K562 (cell line): ENCODE data around the gene TAF1D. TPM values are rescaled to one million over a fixed set of nuclear protein-coding genes. Genes with fewer than 3 reads are reported as not detected.

ENCODE experiments used
- ATF3 ChIP-seq, 2 experiments: fragments of 450-650 bp in 1 of 2; sonication (generic) in 1 of 2; formaldehyde crosslinking in 1 of 2; IDR thresholded peaks in 1 of 2; conservative IDR thresholded peaks in 1 of 2; 2 replicates each; pipeline versions ENCODE4 v1.6.1 to v1.8.1; 2016 to 2023; ENCODE audit warnings: mild to moderate bottlenecking in 2 of 2, moderate library complexity in 2 of 2, inconsistent platforms in 1 of 2, missing genetic modification reagents in 1 of 2
- BDP1 ChIP-seq: IDR thresholded peaks from 3 replicates; pipeline ENCODE4 v1.6.1; 2011; ENCODE audit not compliant: insufficient read length, insufficient read depth
- BRCA1 ChIP-seq, 2 experiments: fragments of 450-650 bp in 1 of 2; sonication (generic) in 1 of 2; formaldehyde crosslinking in 1 of 2; IDR thresholded peaks; 2 replicates each; pipeline versions ENCODE4 v1.5.0 to v1.6.1; 2017 to 2020; ENCODE audit warnings: mild to moderate bottlenecking in 1 of 2, missing genetic modification reagents in 1 of 2
- CBFA2T3 ChIP-seq: fragments of 450-650 bp; IDR thresholded peaks from 2 replicates; pipeline ENCODE4 v1.6.1; 2017
- CC2D1A ChIP-seq: fragments of 450-650 bp; IDR thresholded peaks from 2 replicates; pipeline ENCODE4 v1.6.1; 2017; ENCODE audit warnings: mild to moderate bottlenecking
- CCNT2 ChIP-seq: IDR thresholded peaks from 2 replicates; pipeline ENCODE4 v1.6.1; 2011; ENCODE audit warnings: borderline replicate concordance, low read depth, mild to moderate bottlenecking, moderate library complexity, mixed read lengths, low read length; ENCODE audit not compliant: insufficient read length; ENCODE audit errors: extremely low read depth
- DLX4 ChIP-seq: fragments of 250-450 bp; sonication (Bioruptor Pico); IDR thresholded peaks from 2 replicates; pipeline ENCODE4 v1.6.1; 2021; ENCODE audit warnings: mild to moderate bottlenecking
- EWSR1 ChIP-seq: fragments of 450-650 bp; IDR thresholded peaks from 2 replicates; pipeline ENCODE4 v1.6.1; 2018; ENCODE audit warnings: borderline replicate concordance, mild to moderate bottlenecking, low read depth, moderate library complexity; ENCODE audit not compliant: partially characterized antibody
- NFATC3 ChIP-seq: fragments of 450-650 bp; IDR thresholded peaks from 2 replicates; pipeline ENCODE4 v1.6.1; 2017; ENCODE audit warnings: mild to moderate bottlenecking
- PBX2 ChIP-seq, 2 experiments: IDR thresholded peaks in 1 of 2; conservative IDR thresholded peaks in 1 of 2; 2 replicates each; pipeline ENCODE4 v1.6.1; 2016; ENCODE audit warnings: low read depth in 2 of 2, mild to moderate bottlenecking in 1 of 2, missing compliant biosample characterization in 1 of 2, missing genetic modification characterization in 1 of 2, moderate library complexity in 1 of 2
- PCBP1 ChIP-seq: fragments of 200-400 bp; formaldehyde crosslinking; IDR thresholded peaks from 2 replicates; pipeline ENCODE4 v1.6.1; 2018; ENCODE audit warnings: mild to moderate bottlenecking, low read depth, low read length; ENCODE audit not compliant: poor library complexity, severe bottlenecking
- PHTF2 ChIP-seq: fragments of 250-450 bp; sonication (Bioruptor Pico); IDR thresholded peaks from 2 replicates; pipeline ENCODE4 v1.5.0; 2021; ENCODE audit warnings: mild to moderate bottlenecking
- SIX5 ChIP-seq, 2 experiments: IDR thresholded peaks; 2 replicates each; pipeline ENCODE4 v1.6.1; 2011; ENCODE audit warnings: low read length in 2 of 2, borderline replicate concordance in 1 of 2, low read depth in 1 of 2, mild to moderate bottlenecking in 1 of 2, moderate library complexity in 1 of 2; ENCODE audit not compliant: insufficient read depth in 1 of 2
- SMAD2 ChIP-seq: fragments of 150-350 bp; IDR thresholded peaks from 2 replicates; pipeline ENCODE4 v1.6.1; 2014; ENCODE audit warnings: low read depth, mild to moderate bottlenecking, low read length
- TGIF2 ChIP-seq: sonication (generic); formaldehyde crosslinking; IDR thresholded peaks from 2 replicates; pipeline ENCODE4 v1.8.1; 2022; ENCODE audit warnings: mild to moderate bottlenecking, missing genetic modification reagents, moderate library complexity
- TOE1 ChIP-seq, 2 experiments: fragments of 450-650 bp in 1 of 2; sonication (generic) in 1 of 2; formaldehyde crosslinking in 1 of 2; IDR thresholded peaks; 2 replicates each; pipeline versions ENCODE4 v1.7.1 to v1.8.0; 2016 to 2022; ENCODE audit warnings: borderline replicate concordance in 2 of 2, mild to moderate bottlenecking in 2 of 2, antibody characterized with exemption in 1 of 2, inconsistent platforms in 1 of 2, low read depth in 1 of 2, missing genetic modification reagents in 1 of 2, moderate library complexity in 1 of 2
- ZBTB43 ChIP-seq: sonication (generic); formaldehyde crosslinking; IDR thresholded peaks from 2 replicates; pipeline ENCODE4 v1.8.0; 2023; ENCODE audit warnings: mild to moderate bottlenecking, missing genetic modification reagents
- ZNF696 ChIP-seq: fragments of 250-450 bp; sonication (Bioruptor Pico); conservative IDR thresholded peaks from 2 replicates; pipeline ENCODE4 v1.4.0; 2020; ENCODE audit warnings: mild to moderate bottlenecking, moderate library complexity
- polyA plus RNA-seq, 8 experiments: library from polyadenylated mRNA; depleted of rRNA in 4 of 8; stranded (reverse) in 5 of 8; unstranded in 3 of 8; fragments of >200 nt; fragmentation: Nextera tagmentation in 2 of 8; fragmentation: Illumina TruSeq in 1 of 8; extraction: Ambion mirVana in 2 of 8; extraction: Trizol in 1 of 8; gene quantifications; 2 replicates each; pipeline versions ENCODE4 v1.2.1 to v1.2.3, GENCODE V29; 2011 to 2014; ENCODE audit warnings: inconsistent platforms in 1 of 8, missing spikeins in 1 of 8
- total RNA-seq, 7 experiments: library from RNA; depleted of rRNA in 6 of 7; stranded (reverse); fragments of >200 nt in 6 of 7; fragmentation: Illumina TruSeq in 2 of 7; extraction: Trizol in 2 of 7; gene quantifications; 2 replicates each; pipeline versions ENCODE4 v1.2.1 to v1.2.3, GENCODE V29; 2011 to 2021; ENCODE audit warnings: low replicate concordance in 1 of 7

TAF1D gene
- total and polyA plus RNA-seq, 9 of the 15 experiments (the other 6 are each of a cell fraction or from before 2014, with no cell fraction given): 122 to 347 (median 250) TPM

- TF ChIP-seq ATF3 (IDR thresholded peaks at IDR 0.05): peak; percentile 28; the same call in 1 of the 2 replicates
- TF ChIP-seq ATF3 (CRISPR knock-in tag; conservative IDR thresholded peaks at IDR 0.05): no peak; the same call in 1 of the 2 replicates
- TF ChIP-seq ZBTB43 (CRISPR knock-in tag): peak; percentile 72; the same call in 1 of the 2 replicates
- TF ChIP-seq BRCA1 (IDR thresholded peaks at IDR 0.05): no peak
- no peak for TF ChIP-seq BRCA1 (CRISPR knock-in tag; IDR thresholded peaks at IDR 0.05)
- no peak for TF ChIP-seq PHTF2 (CRISPR knock-in tag)
- TF ChIP-seq TOE1 (IDR thresholded peaks at IDR 0.05; ENCODE audit: borderline replicate concordance): no peak
- TF ChIP-seq TOE1 (CRISPR knock-in tag; IDR thresholded peaks at IDR 0.05; ENCODE audit: borderline replicate concordance, low read depth): 0 out of 2 replicates have a peak, but pooled peaks have one; percentile 16
- TF ChIP-seq CC2D1A: no peak
- TF ChIP-seq SIX5 (IDR thresholded peaks at IDR 0.05; ENCODE audit: borderline replicate concordance in 1 of 2, insufficient read depth in 1 of 2, low read depth in 1 of 2, low read length in 2 of 2): 0 out of 4 replicates have a peak, but pooled peaks of 1 of the 2 experiments have one; percentile 8
- no peak for TF ChIP-seq NFATC3
- TF ChIP-seq CBFA2T3: no peak
- TF ChIP-seq PCBP1: no peak
- no peak for TF ChIP-seq DLX4
- no peak for TF ChIP-seq ZNF696
- no peak for TF ChIP-seq BDP1
- TF ChIP-seq SMAD2: no peak
- TF ChIP-seq CCNT2: peak; percentile 30
- peak; percentile 78; the same call in 1 of the 2 replicates for TF ChIP-seq TGIF2 (CRISPR knock-in tag)
- no peak for TF ChIP-seq PBX2 (CRISPR knock-in tag; IDR thresholded peaks at IDR 0.05; ENCODE audit: low read depth)
- TF ChIP-seq PBX2 (tag; conservative IDR thresholded peaks at IDR 0.05; ENCODE audit: low read depth): no peak
- no peak for TF ChIP-seq EWSR1
These were observed 43.0 kb upstream of the TAF1D start, which contains the start of gene MED17 (continued) for GRCh38 chr11:93784145-93784934.
